WTC11 (cell line): ENCODE data around the gene GALNTL6. TPM values are rescaled to one million over a fixed set of nuclear protein-coding genes. Genes with fewer than 3 reads are reported as not detected.

ENCODE experiments used
- ATAC-seq: fragments of 200-7000 bp; cut with Tn5 transposase; 2 replicates; pipeline ENCODE4 v1.10.0; 2021; ENCODE audit warnings: mild to moderate bottlenecking, moderate library complexity
- CTCF ChIA-PET: fragments of 300-600 bp; sonication (Branson Sonifier 250); formaldehyde crosslinking; loops from one replicate; lab custom pipeline; 2021; ENCODE audit warnings: antibody characterized with exemption; lab: Charles Lee
- POLR2A ChIA-PET: fragments of 350-600 bp; sonication (Branson Sonifier 250); formaldehyde crosslinking; loops from one replicate; lab custom pipeline; 2021; ENCODE audit warnings: antibody characterized with exemption; lab: Charles Lee
- DNase-seq: peaks from one replicate; pipeline ENCODE4 v3.0.0; 2021; ENCODE audit warnings: low spot score
- H3K27ac Mint-ChIP-seq: 2 replicates; pipeline ENCODE4 v1.8.0; 2021; ENCODE audit warnings: mixed read lengths
- H3K27me3 Mint-ChIP-seq: 2 replicates; pipeline ENCODE4 v1.8.0; 2021; ENCODE audit warnings: low read depth, mild to moderate bottlenecking, moderate library complexity, mixed read lengths
- H3K36me3 Mint-ChIP-seq: 2 replicates; pipeline ENCODE4 v1.8.0; 2021; ENCODE audit warnings: mixed read lengths
- H3K4me1 Mint-ChIP-seq: 2 replicates; pipeline ENCODE4 v1.8.0; 2022; ENCODE audit warnings: mixed read lengths
- H3K4me3 Mint-ChIP-seq: 2 replicates; pipeline ENCODE4 v1.8.0; 2021; ENCODE audit warnings: mild to moderate bottlenecking, moderate library complexity, mixed read lengths
- H3K9me3 Mint-ChIP-seq: 2 replicates; pipeline ENCODE4 v1.8.0; 2021; ENCODE audit warnings: mixed read lengths
- ATF2 ChIP-seq: sonication (generic); formaldehyde crosslinking; IDR thresholded peaks from 2 replicates; pipeline ENCODE4 v1.8.1; 2022; ENCODE audit warnings: low read depth, missing genetic modification reagents, borderline replicate concordance
- ATF3 ChIP-seq: sonication (generic); formaldehyde crosslinking; conservative IDR thresholded peaks from 2 replicates; pipeline ENCODE4 v1.8.1; 2022; ENCODE audit warnings: mild to moderate bottlenecking, missing genetic modification reagents
- CREM ChIP-seq: sonication (generic); formaldehyde crosslinking; IDR thresholded peaks from 2 replicates; pipeline ENCODE4 v1.8.1; 2022; ENCODE audit warnings: mild to moderate bottlenecking, missing genetic modification reagents, moderate library complexity
- E2F1 ChIP-seq: sonication (generic); formaldehyde crosslinking; IDR thresholded peaks from 2 replicates; pipeline ENCODE4 v1.8.0; 2022; ENCODE audit warnings: mild to moderate bottlenecking, missing genetic modification reagents
- ELF4 ChIP-seq: sonication (generic); formaldehyde crosslinking; IDR thresholded peaks from 2 replicates; pipeline ENCODE4 v1.8.1; 2022; ENCODE audit warnings: low read depth, mild to moderate bottlenecking, moderate library complexity, missing genetic modification reagents
- ERG ChIP-seq: fragments of 250-450 bp; sonication (Bioruptor Pico); IDR thresholded peaks from 2 replicates; pipeline ENCODE4 v1.8.0; 2021; ENCODE audit warnings: mild to moderate bottlenecking
- ETV6 ChIP-seq: sonication (generic); formaldehyde crosslinking; IDR thresholded peaks from 2 replicates; pipeline ENCODE4 v1.8.1; 2022; ENCODE audit warnings: mild to moderate bottlenecking, missing genetic modification reagents
- FOXJ3 ChIP-seq: sonication (generic); formaldehyde crosslinking; IDR thresholded peaks from 2 replicates; pipeline ENCODE4 v1.9.0; 2021; ENCODE audit warnings: missing genetic modification reagents, mild to moderate bottlenecking, borderline replicate concordance
- FOXK1 ChIP-seq: sonication (generic); formaldehyde crosslinking; IDR thresholded peaks from 2 replicates; pipeline ENCODE4 v1.8.0; 2022; ENCODE audit warnings: mild to moderate bottlenecking, moderate library complexity, missing genetic modification reagents
- FOXP4 ChIP-seq: sonication (generic); formaldehyde crosslinking; IDR thresholded peaks from 2 replicates; pipeline ENCODE4 v1.8.0; 2022; ENCODE audit warnings: mild to moderate bottlenecking, missing genetic modification reagents
- JAZF1 ChIP-seq: fragments of 250-450 bp; sonication (Bioruptor Pico); IDR thresholded peaks from 2 replicates; pipeline ENCODE4 v1.9.0; 2021; ENCODE audit warnings: moderate library complexity, mild to moderate bottlenecking, inconsistent platforms
- JUN ChIP-seq: sonication (generic); formaldehyde crosslinking; IDR thresholded peaks from 2 replicates; pipeline ENCODE4 v1.8.0; 2023; ENCODE audit warnings: mild to moderate bottlenecking, missing genetic modification reagents
- KAT7 ChIP-seq: sonication (generic); formaldehyde crosslinking; IDR thresholded peaks from 2 replicates; pipeline ENCODE4 v1.8.1; 2023; ENCODE audit warnings: missing genetic modification reagents, mild to moderate bottlenecking, borderline replicate concordance
- NFE2L1 ChIP-seq: sonication (generic); formaldehyde crosslinking; IDR thresholded peaks from 2 replicates; pipeline ENCODE4 v1.8.1; 2023; ENCODE audit warnings: missing genetic modification reagents
- NFYB ChIP-seq: sonication (generic); formaldehyde crosslinking; conservative IDR thresholded peaks from 2 replicates; pipeline ENCODE4 v1.8.0; 2022; ENCODE audit warnings: low read depth, missing genetic modification reagents
- PRRX2 ChIP-seq: fragments of 250-450 bp; sonication (Bioruptor Pico); IDR thresholded peaks from 2 replicates; pipeline ENCODE4 v1.8.0; 2021; ENCODE audit warnings: mild to moderate bottlenecking
- RELA ChIP-seq: sonication (generic); formaldehyde crosslinking; IDR thresholded peaks from 2 replicates; pipeline ENCODE4 v1.8.1; 2022; ENCODE audit warnings: missing genetic modification reagents, mild to moderate bottlenecking, borderline replicate concordance
- RORB ChIP-seq: fragments of 250-450 bp; sonication (Bioruptor Pico); IDR thresholded peaks from 2 replicates; pipeline ENCODE4 v1.9.0; 2021; ENCODE audit warnings: mild to moderate bottlenecking
- TEAD1 ChIP-seq: sonication (generic); formaldehyde crosslinking; IDR thresholded peaks from 2 replicates; pipeline ENCODE4 v1.8.0; 2022; ENCODE audit warnings: mild to moderate bottlenecking, missing genetic modification reagents
- ZMAT4 ChIP-seq: fragments of 250-450 bp; sonication (Bioruptor Pico); IDR thresholded peaks from 2 replicates; pipeline ENCODE4 v1.9.0; 2021; ENCODE audit warnings: mild to moderate bottlenecking
- ZNF232 ChIP-seq: sonication (generic); formaldehyde crosslinking; IDR thresholded peaks from 2 replicates; pipeline ENCODE4 v1.8.0; 2022; ENCODE audit warnings: mild to moderate bottlenecking, missing genetic modification reagents
- ZNF263 ChIP-seq: sonication (generic); formaldehyde crosslinking; IDR thresholded peaks from 2 replicates; pipeline ENCODE4 v1.8.1; 2022; ENCODE audit warnings: low read depth, mild to moderate bottlenecking, moderate library complexity, missing genetic modification reagents
- ZNF317 ChIP-seq: sonication (generic); formaldehyde crosslinking; IDR thresholded peaks from 2 replicates; pipeline ENCODE4 v1.8.1; 2023; ENCODE audit warnings: low read depth, mild to moderate bottlenecking, moderate library complexity, missing genetic modification reagents, borderline replicate concordance
- ZNF396 ChIP-seq: fragments of 250-450 bp; sonication (Bioruptor Pico); IDR thresholded peaks from 2 replicates; pipeline ENCODE4 v1.8.0; 2021; ENCODE audit warnings: mild to moderate bottlenecking, moderate library complexity, borderline replicate concordance
- ZNF416 ChIP-seq: fragments of 250-450 bp; sonication (Bioruptor Pico); IDR thresholded peaks from 2 replicates; pipeline ENCODE4 v1.9.0; 2021; ENCODE audit warnings: mild to moderate bottlenecking, inconsistent platforms
- ZNF423 ChIP-seq: fragments of 250-450 bp; sonication (Bioruptor Pico); IDR thresholded peaks from 2 replicates; pipeline ENCODE4 v2.1.2; 2022; ENCODE audit warnings: mild to moderate bottlenecking, moderate library complexity
- total RNA-seq: library from RNA; stranded (reverse); gene quantifications from 3 replicates; pipeline ENCODE4 v1.2.3, GENCODE V29; 2021

The GALNTL6 gene
- total RNA-seq, 1 experiment from 2014 or later = 0.24 TPM

GRCh38 chr4:172691552-172691951 lies 878.3 kb downstream of the GALNTL6 start:
- H3K4me3 Mint-ChIP-seq = no peak overlapping the region
- no peaks in the 10 kb centered on the region; the same call in 1 of the 2 replicates for H3K27me3 Mint-ChIP-seq
- H3K27ac Mint-ChIP-seq = no peak overlapping the region

GRCh38 chr4:172692701-172693100 lies 879.5 kb downstream of the GALNTL6 start:
- ChIA-PET CTCF (no interaction called here), POLR2A (no interaction called here)
- Mint-ChIP-seq H3K4me3 (no peak overlapping the region), H3K27ac (no peak overlapping the region), H3K27me3 (no peaks in the 10 kb centered on the region; the same call in 1 of the 2 replicates), H3K9me3 (peaks cover 47% of the 10 kb centered on the region), H3K36me3 (peaks cover 16% of the 10 kb centered on the region), H3K4me1 (no peaks in the 10 kb centered on the region)
- ATAC-seq = no peak
- TF ChIP-seq RORB (CRISPR knock-in tag) (no peak), ZNF263 (no peak), E2F1 (no peak), ZNF416 (no peak), KAT7 (CRISPR knock-in tag) (no peak), JUN (CRISPR knock-in tag) (no peak), ELF4 (CRISPR knock-in tag) (no peak), CREM (CRISPR knock-in tag) (no peak), ZNF423 (no peak), TEAD1 (CRISPR knock-in tag) (no peak), ZNF232 (CRISPR knock-in tag) (no peak), ATF2 (CRISPR knock-in tag) (no peak), NFE2L1 (CRISPR knock-in tag) (no peak), ZNF317 (no peak), ZMAT4 (no peak), PRRX2 (CRISPR knock-in tag) (no peak), JAZF1 (CRISPR knock-in tag) (no peak), FOXP4 (CRISPR knock-in tag) (no peak), ETV6 (no peak)
- no peak for DNase-seq

More at GRCh38 chr4:172691552-172691951, 878.3 kb downstream of the GALNTL6 start:
- no peaks in the 10 kb centered on the region for H3K4me1 Mint-ChIP-seq
- ChIA-PET CTCF (no interaction called here), POLR2A (no interaction called here)
- TF ChIP-seq NFYB (CRISPR knock-in tag) (no peak), RELA (CRISPR knock-in tag) (no peak), FOXJ3 (CRISPR knock-in tag) (no peak), ATF3 (no peak), ERG (CRISPR knock-in tag) (no peak), FOXK1 (no peak), ZNF396 (no peak)
- ATAC-seq (no peak), DNase-seq (no peak)
- peaks cover 45% of the 10 kb centered on the region for H3K9me3 Mint-ChIP-seq
- H3K36me3 Mint-ChIP-seq = peaks cover 16% of the 10 kb centered on the region
